VCaP (cell line): ENCODE measurements around the gene LUC7L2.

Source experiments
- H3K27ac ChIP-seq: fragments of 450-650 bp; 2 replicates; pipeline ENCODE4 v1.5.1; 2017
- CTCF ChIP-seq: fragments of 450-650 bp; conservative IDR thresholded peaks from 2 replicates; pipeline ENCODE4 v1.5.1; 2017; ENCODE audit warnings: mild to moderate bottlenecking, moderate library complexity

LUC7L2 gene

GRCh38 chr7:139471740-139472353, 112.2 kb downstream of the LUC7L2 start:
- no peak for TF ChIP-seq CTCF
- H3K27ac ChIP-seq = no peak overlapping the region
